CD4-positive, alpha-beta T cell (primary cell): Measurements from ENCODE around the gene PCDH12. TPM values are rescaled to one million over a fixed set of nuclear protein-coding genes. Genes with fewer than 3 reads are reported as not detected.

Source experiments
- ATAC-seq: fragments of 200-7000 bp; cut with Tn5 transposase; one replicate; pipeline ENCODE4 v1.10.0; 2022; ENCODE audit warnings: mild to moderate bottlenecking; ENCODE audit not compliant: poor library complexity
- CTCF ChIA-PET: fragments of 350-600 bp; sonication (Branson Sonifier 250); formaldehyde crosslinking; loops from one replicate; lab custom pipeline; 2021; ENCODE audit warnings: antibody characterized with exemption, inconsistent platforms; lab: Charles Lee
- POLR2A ChIA-PET: fragments of 350-600 bp; sonication (Branson Sonifier 250); formaldehyde crosslinking; loops from one replicate; lab custom pipeline; 2021; ENCODE audit warnings: antibody characterized with exemption, inconsistent platforms; lab: Charles Lee
- DNase-seq, 14 experiments: peaks; one replicate each; pipeline ENCODE4 v3.0.0-alpha.2; 2013 to 2020; ENCODE audit warnings: mixed read lengths in 2 of 14
- H3K27ac ChIP-seq, 2 donors: one replicate each; pipeline versions ENCODE4 v1.5.1 to v1.7.0; 2013; ENCODE audit warnings: low read length in 2 of 2, low read depth in 1 of 2, mild to moderate bottlenecking in 1 of 2
- H3K27me3 ChIP-seq, 2 experiments: 1 replicate in 1 of 2; 2 replicates in 1 of 2; pipeline versions ENCODE4 v1.6.1 to v1.7.0; 2013; ENCODE audit warnings: low read length in 2 of 2, control low read depth in 1 of 2, mild to moderate bottlenecking in 1 of 2, moderate library complexity in 1 of 2; ENCODE audit not compliant: insufficient read depth in 2 of 2, control insufficient read depth in 1 of 2
- H3K36me3 ChIP-seq: one replicate; pipeline ENCODE4 v1.6.1; 2013; ENCODE audit warnings: low read length, control low read depth; ENCODE audit not compliant: insufficient read depth
- H3K4me1 ChIP-seq: one replicate; pipeline ENCODE4 v1.6.1; 2013; ENCODE audit warnings: low read length, control low read depth; ENCODE audit not compliant: insufficient read depth
- H3K4me3 ChIP-seq: one replicate; pipeline ENCODE4 v1.5.1; 2013; ENCODE audit warnings: mild to moderate bottlenecking, low read length, moderate library complexity
- H3K9me3 ChIP-seq, 2 experiments: 1 replicate in 1 of 2; 2 replicates in 1 of 2; pipeline versions ENCODE4 v1.6.1 to v1.7.0; 2013; ENCODE audit warnings: low read length in 2 of 2, mild to moderate bottlenecking in 2 of 2, control low read depth in 1 of 2, moderate library complexity in 1 of 2; ENCODE audit not compliant: control insufficient read depth in 1 of 2, insufficient read depth in 1 of 2
- H3K27ac Mint-ChIP-seq: one replicate; pipeline ENCODE4 v1.8.0; 2020; ENCODE audit warnings: mixed read lengths
- H3K27me3 Mint-ChIP-seq: one replicate; pipeline ENCODE4 v1.8.0; 2021; ENCODE audit warnings: mixed read lengths
- H3K36me3 Mint-ChIP-seq: one replicate; pipeline ENCODE4 v1.8.0; 2021; ENCODE audit warnings: low read depth, mixed read lengths
- H3K4me1 Mint-ChIP-seq: one replicate; pipeline ENCODE4 v1.8.0; 2021; ENCODE audit warnings: low read depth, mixed read lengths
- H3K4me3 Mint-ChIP-seq: one replicate; pipeline ENCODE4 v1.8.0; 2020; ENCODE audit warnings: mild to moderate bottlenecking, mixed read lengths
- H3K9me3 Mint-ChIP-seq: one replicate; pipeline ENCODE4 v1.8.0; 2020; ENCODE audit warnings: mixed read lengths
- CTCF ChIP-seq: fragments of 200-600 bp; IDR thresholded peaks from one replicate; pipeline ENCODE4 v1.8.0; 2022; ENCODE audit warnings: antibody characterized with exemption, mild to moderate bottlenecking
- intact Hi-C, 2 experiments: fragments of 100-400 bp; cut with DNase I in 1 of 2; cut with micrococcal nuclease in 1 of 2; formaldehyde crosslinking; loops; one replicate each; pipeline versions ENCODE4 v1.15.1 to v1.9.0; 2023 to 2025; cut with DNase I, micrococcal nuclease
- total RNA-seq, 174 experiments: library from RNA in 2 of 174; stranded (reverse) in 2 of 174; gene quantifications; one replicate each; pipeline ENCODE4 v1.2.3 and lab custom pipeline; 2021 to 2026

Gene PCDH12
- total RNA-seq, 2 experiments from 2014 or later: not detected

GRCh38 chr5:142003266-142003800 is 45.3 kb upstream of the PCDH12 start:
- ChIA-PET POLR2A (interaction anchor here (0.9 to 2.2 kb wide), 3 partner anchors 9 to 105 kb away, joined by 3 to 7 read pairs (median 4); partner anchors contain the start of genes GNPDA1, NDFIP1 and RNF14), CTCF (no interaction called here)
- peak overlapping the region in 1 of 2 donors; percentile 40 for H3K27ac ChIP-seq

GRCh38 chr5:142000704-142001484 is 42.9 kb upstream of the PCDH12 start:
- CTCF ChIA-PET: interaction anchor here (0.7 to 3.1 kb wide), 8 partner anchors 11 to 145 kb away, joined by 3 to 15 read pairs (median 3); partner anchors contain the start of genes GNPDA1 and RNF14
- Histone ChIP-seq H3K27me3 (no peaks in the 10 kb centered on the region), H3K4me1 (peaks cover 15% of the 10 kb centered on the region), H3K27ac (no peak overlapping the region), H3K4me3 (no peak overlapping the region), H3K9me3 (no peaks in the 10 kb centered on the region), H3K36me3 (peaks cover 49% of the 10 kb centered on the region)
- H3K27me3 Mint-ChIP-seq: no peaks in the 10 kb centered on the region
- no peak for ATAC-seq
- peak; percentile 37 for TF ChIP-seq CTCF
- peaks cover 30% of the 10 kb centered on the region for H3K4me1 Mint-ChIP-seq
- no peak overlapping the region for H3K4me3 Mint-ChIP-seq
- intact Hi-C loops: no loop called here
- POLR2A ChIA-PET: interaction anchor here (0.8 to 0.9 kb wide), 2 partner anchors 95 to 139 kb away, joined by 3 read pairs; no protein-coding TSS in a partner anchor
- H3K36me3 Mint-ChIP-seq: peaks cover 72% of the 10 kb centered on the region
- H3K9me3 Mint-ChIP-seq: no peaks in the 10 kb centered on the region
- H3K27ac Mint-ChIP-seq: peak overlapping the region; percentile 47
- DNase-seq: peak in 4 of 14 experiments; percentile 32 to 42 (median 36)

More at GRCh38 chr5:142003266-142003800, 45.3 kb upstream of the PCDH12 start:
- Histone ChIP-seq H3K4me1 (peaks cover 35% of the 10 kb centered on the region), H3K27me3 (no peaks in the 10 kb centered on the region), H3K4me3 (no peak overlapping the region), H3K36me3 (peaks cover 52% of the 10 kb centered on the region), H3K9me3 (no peaks in the 10 kb centered on the region)
- no peak for TF ChIP-seq CTCF
- Mint-ChIP-seq H3K27ac (peak overlapping the region; percentile 56), H3K36me3 (peaks cover 63% of the 10 kb centered on the region), H3K27me3 (no peaks in the 10 kb centered on the region), H3K4me3 (no peak overlapping the region), H3K9me3 (no peaks in the 10 kb centered on the region), H3K4me1 (peaks cover 54% of the 10 kb centered on the region)
- ATAC-seq (no peak), DNase-seq (no peak)
- intact Hi-C loops: no loop called here

- no peaks in the 10 kb centered on the region for H3K9me3 Mint-ChIP-seq
- intact Hi-C loops: no loop called here
- H3K36me3 Mint-ChIP-seq: peaks cover 69% of the 10 kb centered on the region
- no peaks in the 10 kb centered on the region for H3K9me3 ChIP-seq
- H3K4me1 Mint-ChIP-seq: peaks cover 23% of the 10 kb centered on the region
- no peak overlapping the region for H3K4me3 ChIP-seq
- no peak overlapping the region for H3K4me3 Mint-ChIP-seq
- H3K36me3 ChIP-seq: peaks cover 42% of the 10 kb centered on the region
- no peak overlapping the region for H3K27ac ChIP-seq
- no peaks in the 10 kb centered on the region for H3K27me3 ChIP-seq
- no peaks in the 10 kb centered on the region for H3K27me3 Mint-ChIP-seq
- ATAC-seq: no peak
- H3K27ac Mint-ChIP-seq: peak overlapping the region; percentile 47
- CTCF ChIA-PET: interaction anchor here (0.7 to 3.1 kb wide), 7 partner anchors 12 to 145 kb away, joined by 3 to 15 read pairs (median 3); partner anchors contain the start of genes GNPDA1 and RNF14
- TF ChIP-seq CTCF: no peak
- no peak for DNase-seq
- peaks cover 8% of the 10 kb centered on the region for H3K4me1 ChIP-seq
- POLR2A ChIA-PET: interaction anchor here (0.9 kb wide), 1 partner anchor 96 kb away, joined by 3 read pairs; no protein-coding TSS in a partner anchor
These were observed 42.2 kb upstream of the PCDH12 start for GRCh38 chr5:142000173-142000572.
